Left forelimb (tissue), 1 donor: Measurements from ENCODE around the gene DISP3.

Experiments
- DNase-seq: peaks from one replicate; pipeline ENCODE4 v3.0.0-alpha.2; 2018; ENCODE audit warnings: low spot score

DISP3 gene

GRCh38 chr1:11543392-11543791 is 64.4 kb downstream of the DISP3 start:
- DNase-seq = no peak

- no peak for DNase-seq
Observed at GRCh38 chr1:11543796-11544195, 64.8 kb downstream of the DISP3 start.

- no peak for DNase-seq
Observed at GRCh38 chr1:11546456-11546855, 67.5 kb downstream of the DISP3 start.

- DNase-seq = peak; percentile 84
Observed at GRCh38 chr1:11550664-11551283, 71.8 kb downstream of the DISP3 start.

- no peak for DNase-seq
Observed at GRCh38 chr1:11558276-11558675, 79.3 kb downstream of the DISP3 start.

GRCh38 chr1:11558871-11559590 is 80.1 kb downstream of the DISP3 start:
- DNase-seq = no peak

- DNase-seq = no peak
Observed at GRCh38 chr1:11559591-11559970, 80.6 kb downstream of the DISP3 start.

GRCh38 chr1:11560061-11560460 is 81.1 kb downstream of the DISP3 start:
- no peak for DNase-seq

- no peak for DNase-seq
Observed at GRCh38 chr1:11561740-11562139, 82.8 kb downstream of the DISP3 start.

- no peak for DNase-seq
Observed at GRCh38 chr1:11562664-11563063, 83.7 kb downstream of the DISP3 start.

GRCh38 chr1:11563560-11564069 is 84.7 kb downstream of the DISP3 start:
- no peak for DNase-seq

- DNase-seq = no peak
Observed at GRCh38 chr1:11564237-11564636, 85.3 kb downstream of the DISP3 start.

- no peak for DNase-seq
Observed at GRCh38 chr1:11566042-11566850, 87.3 kb downstream of the DISP3 start.

- no peak for DNase-seq
Observed at GRCh38 chr1:11567244-11568065, 88.5 kb downstream of the DISP3 start.

GRCh38 chr1:11568687-11569086 is 89.7 kb downstream of the DISP3 start:
- DNase-seq = no peak

GRCh38 chr1:11569551-11569950 is 90.6 kb downstream of the DISP3 start:
- no peak for DNase-seq

GRCh38 chr1:11569954-11570353 is 91.0 kb downstream of the DISP3 start:
- no peak for DNase-seq

- DNase-seq = no peak
Observed at GRCh38 chr1:11570821-11571380, 91.9 kb downstream of the DISP3 start.

GRCh38 chr1:11571906-11572616 is 93.1 kb downstream of the DISP3 start:
- DNase-seq = no peak

- no peak for DNase-seq
Observed at GRCh38 chr1:11573116-11573692, 94.2 kb downstream of the DISP3 start.

GRCh38 chr1:11575553-11575952 is 96.6 kb downstream of the DISP3 start:
- DNase-seq = no peak
